WTC11 (cell line): ENCODE measurements around the gene MBOAT2. TPM values are rescaled to one million over a fixed set of nuclear protein-coding genes. Genes with fewer than 3 reads are reported as not detected.

Source experiments
- ATAC-seq: fragments of 200-7000 bp; cut with Tn5 transposase; 2 replicates; pipeline ENCODE4 v1.10.0; 2021; ENCODE audit warnings: mild to moderate bottlenecking, moderate library complexity
- CTCF ChIA-PET: fragments of 300-600 bp; sonication (Branson Sonifier 250); formaldehyde crosslinking; loops from one replicate; lab custom pipeline; 2021; ENCODE audit warnings: antibody characterized with exemption; lab: Charles Lee
- POLR2A ChIA-PET: fragments of 350-600 bp; sonication (Branson Sonifier 250); formaldehyde crosslinking; loops from one replicate; lab custom pipeline; 2021; ENCODE audit warnings: antibody characterized with exemption; lab: Charles Lee
- DNase-seq: peaks from one replicate; pipeline ENCODE4 v3.0.0; 2021; ENCODE audit warnings: low spot score
- H3K27ac Mint-ChIP-seq: 2 replicates; pipeline ENCODE4 v1.8.0; 2021; ENCODE audit warnings: mixed read lengths
- H3K27me3 Mint-ChIP-seq: 2 replicates; pipeline ENCODE4 v1.8.0; 2021; ENCODE audit warnings: low read depth, mild to moderate bottlenecking, moderate library complexity, mixed read lengths
- H3K36me3 Mint-ChIP-seq: 2 replicates; pipeline ENCODE4 v1.8.0; 2021; ENCODE audit warnings: mixed read lengths
- H3K4me1 Mint-ChIP-seq: 2 replicates; pipeline ENCODE4 v1.8.0; 2022; ENCODE audit warnings: mixed read lengths
- H3K4me3 Mint-ChIP-seq: 2 replicates; pipeline ENCODE4 v1.8.0; 2021; ENCODE audit warnings: mild to moderate bottlenecking, moderate library complexity, mixed read lengths
- H3K9me3 Mint-ChIP-seq: 2 replicates; pipeline ENCODE4 v1.8.0; 2021; ENCODE audit warnings: mixed read lengths
- ATF1 ChIP-seq: sonication (generic); formaldehyde crosslinking; IDR thresholded peaks from 2 replicates; pipeline ENCODE4 v1.8.1; 2023; ENCODE audit warnings: mild to moderate bottlenecking, moderate library complexity, missing genetic modification reagents
- ELF4 ChIP-seq: sonication (generic); formaldehyde crosslinking; IDR thresholded peaks from 2 replicates; pipeline ENCODE4 v1.8.1; 2022; ENCODE audit warnings: low read depth, mild to moderate bottlenecking, moderate library complexity, missing genetic modification reagents
- FOXP1 ChIP-seq: sonication (generic); formaldehyde crosslinking; IDR thresholded peaks from 2 replicates; pipeline ENCODE4 v1.8.0; 2022; ENCODE audit warnings: missing genetic modification reagents, mild to moderate bottlenecking, moderate library complexity, borderline replicate concordance
- HMGA2 ChIP-seq: fragments of 250-450 bp; sonication (Bioruptor Pico); IDR thresholded peaks from 2 replicates; pipeline ENCODE4 v1.4.0; 2021; ENCODE audit warnings: mild to moderate bottlenecking, moderate library complexity
- IRF2 ChIP-seq: sonication (generic); formaldehyde crosslinking; IDR thresholded peaks from 2 replicates; pipeline ENCODE4 v1.8.0; 2022; ENCODE audit warnings: low read depth, missing genetic modification reagents, borderline replicate concordance
- KAT7 ChIP-seq: sonication (generic); formaldehyde crosslinking; IDR thresholded peaks from 2 replicates; pipeline ENCODE4 v1.8.1; 2023; ENCODE audit warnings: missing genetic modification reagents, mild to moderate bottlenecking, borderline replicate concordance
- NR1H2 ChIP-seq: sonication (generic); formaldehyde crosslinking; IDR thresholded peaks from 2 replicates; pipeline ENCODE4 v1.9.0; 2021; ENCODE audit warnings: mild to moderate bottlenecking, moderate library complexity, missing genetic modification reagents
- OVOL2 ChIP-seq: fragments of 250-450 bp; sonication (Bioruptor Pico); IDR thresholded peaks from 2 replicates; pipeline ENCODE4 v1.9.0; 2021; ENCODE audit warnings: mild to moderate bottlenecking, borderline replicate concordance
- SOX15 ChIP-seq: fragments of 250-450 bp; sonication (Bioruptor Pico); IDR thresholded peaks from 2 replicates; pipeline ENCODE4 v1.9.0; 2021; ENCODE audit warnings: mild to moderate bottlenecking
- total RNA-seq: library from RNA; stranded (reverse); gene quantifications from 3 replicates; pipeline ENCODE4 v1.2.3, GENCODE V29; 2021
- TF ChIP-seq, protein P1 (sequence below): fragments of 200-600 bp; IDR thresholded peaks from 2 replicates; pipeline ENCODE4 v1.8.0; 2022; ENCODE audit warnings: antibody characterized with exemption
- TF ChIP-seq, protein P2 (sequence below): fragments of 250-450 bp; sonication (Bioruptor Pico); IDR thresholded peaks from 2 replicates; pipeline ENCODE4 v1.9.0; 2021; ENCODE audit warnings: moderate library complexity, mild to moderate bottlenecking, inconsistent platforms, borderline replicate concordance
- TF ChIP-seq, protein P3 (sequence below): sonication (generic); formaldehyde crosslinking; IDR thresholded peaks from 2 replicates; pipeline ENCODE4 v1.8.0; 2023; ENCODE audit warnings: missing genetic modification reagents, mild to moderate bottlenecking, borderline replicate concordance
- TF ChIP-seq, protein P4 (sequence below): sonication (generic); formaldehyde crosslinking; IDR thresholded peaks from 2 replicates; pipeline ENCODE4 v1.8.1; 2023; ENCODE audit warnings: mild to moderate bottlenecking, moderate library complexity, missing genetic modification reagents
- TF ChIP-seq, protein P5 (sequence below): sonication (generic); formaldehyde crosslinking; IDR thresholded peaks from 2 replicates; pipeline ENCODE4 v1.8.1; 2023; ENCODE audit warnings: mild to moderate bottlenecking, missing genetic modification reagents, moderate library complexity

The MBOAT2 gene
- total RNA-seq, 1 experiment from 2014 or later: 24.7 TPM

DNA sequence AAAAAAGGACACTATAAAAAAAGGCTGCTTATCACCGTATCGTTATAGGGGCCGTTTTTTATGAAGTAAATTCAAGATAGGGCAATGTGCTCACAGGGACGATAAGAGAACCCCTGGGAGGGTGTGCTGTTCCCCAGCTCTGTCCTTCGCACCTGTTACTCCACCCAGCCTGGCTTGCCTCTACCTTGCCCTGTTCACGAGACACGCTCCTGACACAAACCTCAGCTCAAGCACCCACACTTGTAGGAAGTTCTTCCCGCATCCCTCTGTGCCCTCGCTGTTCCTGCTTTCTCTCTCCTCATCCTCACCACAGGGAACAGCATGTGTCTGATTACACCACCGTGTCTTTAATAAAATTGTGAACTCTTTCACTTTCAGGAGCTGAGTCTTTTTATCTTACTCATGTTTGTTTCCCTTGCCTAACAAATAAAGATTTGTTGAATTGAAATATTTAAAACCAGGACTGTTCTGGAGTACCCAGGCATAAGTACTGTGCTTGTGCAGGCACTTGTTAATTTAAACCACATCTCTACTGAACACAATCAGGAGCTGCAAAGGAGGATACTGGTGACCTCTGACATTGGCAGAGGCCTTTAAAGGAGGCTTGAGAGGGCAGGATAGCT lies 140.0 kb downstream of the MBOAT2 start:
- Mint-ChIP-seq H3K27ac (no peak overlapping the region), H3K27me3 (no peaks in the 10 kb centered on the region), H3K9me3 (no peaks in the 10 kb centered on the region), H3K4me3 (no peak overlapping the region), H3K36me3 (no peaks in the 10 kb centered on the region), H3K4me1 (no peaks in the 10 kb centered on the region)
- DNase-seq: no peak
- ChIA-PET CTCF (interaction anchor here (0.6 to 1.1 kb wide), 2 partner anchors 19 to 403 kb away, joined by 3 read pairs; no protein-coding TSS in a partner anchor), POLR2A (no interaction called here)
- no peak for TF ChIP-seq OVOL2 (CRISPR knock-in tag)
- TF ChIP-seq, protein P1, sequence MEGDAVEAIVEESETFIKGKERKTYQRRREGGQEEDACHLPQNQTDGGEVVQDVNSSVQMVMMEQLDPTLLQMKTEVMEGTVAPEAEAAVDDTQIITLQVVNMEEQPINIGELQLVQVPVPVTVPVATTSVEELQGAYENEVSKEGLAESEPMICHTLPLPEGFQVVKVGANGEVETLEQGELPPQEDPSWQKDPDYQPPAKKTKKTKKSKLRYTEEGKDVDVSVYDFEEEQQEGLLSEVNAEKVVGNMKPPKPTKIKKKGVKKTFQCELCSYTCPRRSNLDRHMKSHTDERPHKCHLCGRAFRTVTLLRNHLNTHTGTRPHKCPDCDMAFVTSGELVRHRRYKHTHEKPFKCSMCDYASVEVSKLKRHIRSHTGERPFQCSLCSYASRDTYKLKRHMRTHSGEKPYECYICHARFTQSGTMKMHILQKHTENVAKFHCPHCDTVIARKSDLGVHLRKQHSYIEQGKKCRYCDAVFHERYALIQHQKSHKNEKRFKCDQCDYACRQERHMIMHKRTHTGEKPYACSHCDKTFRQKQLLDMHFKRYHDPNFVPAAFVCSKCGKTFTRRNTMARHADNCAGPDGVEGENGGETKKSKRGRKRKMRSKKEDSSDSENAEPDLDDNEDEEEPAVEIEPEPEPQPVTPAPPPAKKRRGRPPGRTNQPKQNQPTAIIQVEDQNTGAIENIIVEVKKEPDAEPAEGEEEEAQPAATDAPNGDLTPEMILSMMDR: no peak
- TF ChIP-seq SOX15 (CRISPR knock-in tag): no peak
- no peak for ATAC-seq

DNA sequence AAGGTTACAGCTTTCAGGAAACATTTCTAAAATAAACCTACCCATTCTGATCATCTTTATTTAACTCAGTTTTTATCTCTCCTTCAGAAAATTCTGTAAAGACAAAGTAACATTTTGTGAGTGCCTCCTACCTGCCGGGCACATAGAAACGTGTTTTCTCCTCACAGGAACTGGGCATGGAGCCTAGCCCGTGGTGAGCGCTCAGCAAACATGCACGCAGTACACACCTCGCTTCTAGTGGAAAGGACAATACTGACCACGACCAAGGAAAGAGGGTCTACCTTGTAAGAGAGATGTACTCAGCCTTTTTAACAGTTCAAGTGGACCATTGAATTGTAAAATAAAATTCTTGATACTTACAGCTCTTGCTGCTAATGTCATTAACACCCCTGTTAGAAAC lies 141.3 kb downstream of the MBOAT2 start:
- POLR2A ChIA-PET: no interaction called here

More for the DNA sequence above, 141.3 kb downstream of the MBOAT2 start:
- Mint-ChIP-seq H3K4me3 (no peak overlapping the region), H3K9me3 (no peaks in the 10 kb centered on the region), H3K4me1 (no peaks in the 10 kb centered on the region), H3K36me3 (no peaks in the 10 kb centered on the region), H3K27ac (no peak overlapping the region), H3K27me3 (no peaks in the 10 kb centered on the region)
- CTCF ChIA-PET: no interaction called here
- ATAC-seq: no peak
- no peak for DNase-seq
- no peak for TF ChIP-seq IRF2 (CRISPR knock-in tag)
- TF ChIP-seq ATF1 (CRISPR knock-in tag): no peak
- TF ChIP-seq, protein P2, sequence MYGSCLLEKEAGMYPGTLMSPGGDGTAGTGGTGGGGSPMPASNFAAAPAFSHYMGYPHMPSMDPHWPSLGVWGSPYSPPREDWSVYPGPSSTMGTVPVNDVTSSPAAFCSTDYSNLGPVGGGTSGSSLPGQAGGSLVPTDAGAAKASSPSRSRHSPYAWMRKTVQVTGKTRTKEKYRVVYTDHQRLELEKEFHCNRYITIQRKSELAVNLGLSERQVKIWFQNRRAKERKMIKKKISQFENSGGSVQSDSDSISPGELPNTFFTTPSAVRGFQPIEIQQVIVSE (CRISPR knock-in tag): no peak
- TF ChIP-seq NR1H2 (CRISPR knock-in tag): no peak
- TF ChIP-seq, protein P3, sequence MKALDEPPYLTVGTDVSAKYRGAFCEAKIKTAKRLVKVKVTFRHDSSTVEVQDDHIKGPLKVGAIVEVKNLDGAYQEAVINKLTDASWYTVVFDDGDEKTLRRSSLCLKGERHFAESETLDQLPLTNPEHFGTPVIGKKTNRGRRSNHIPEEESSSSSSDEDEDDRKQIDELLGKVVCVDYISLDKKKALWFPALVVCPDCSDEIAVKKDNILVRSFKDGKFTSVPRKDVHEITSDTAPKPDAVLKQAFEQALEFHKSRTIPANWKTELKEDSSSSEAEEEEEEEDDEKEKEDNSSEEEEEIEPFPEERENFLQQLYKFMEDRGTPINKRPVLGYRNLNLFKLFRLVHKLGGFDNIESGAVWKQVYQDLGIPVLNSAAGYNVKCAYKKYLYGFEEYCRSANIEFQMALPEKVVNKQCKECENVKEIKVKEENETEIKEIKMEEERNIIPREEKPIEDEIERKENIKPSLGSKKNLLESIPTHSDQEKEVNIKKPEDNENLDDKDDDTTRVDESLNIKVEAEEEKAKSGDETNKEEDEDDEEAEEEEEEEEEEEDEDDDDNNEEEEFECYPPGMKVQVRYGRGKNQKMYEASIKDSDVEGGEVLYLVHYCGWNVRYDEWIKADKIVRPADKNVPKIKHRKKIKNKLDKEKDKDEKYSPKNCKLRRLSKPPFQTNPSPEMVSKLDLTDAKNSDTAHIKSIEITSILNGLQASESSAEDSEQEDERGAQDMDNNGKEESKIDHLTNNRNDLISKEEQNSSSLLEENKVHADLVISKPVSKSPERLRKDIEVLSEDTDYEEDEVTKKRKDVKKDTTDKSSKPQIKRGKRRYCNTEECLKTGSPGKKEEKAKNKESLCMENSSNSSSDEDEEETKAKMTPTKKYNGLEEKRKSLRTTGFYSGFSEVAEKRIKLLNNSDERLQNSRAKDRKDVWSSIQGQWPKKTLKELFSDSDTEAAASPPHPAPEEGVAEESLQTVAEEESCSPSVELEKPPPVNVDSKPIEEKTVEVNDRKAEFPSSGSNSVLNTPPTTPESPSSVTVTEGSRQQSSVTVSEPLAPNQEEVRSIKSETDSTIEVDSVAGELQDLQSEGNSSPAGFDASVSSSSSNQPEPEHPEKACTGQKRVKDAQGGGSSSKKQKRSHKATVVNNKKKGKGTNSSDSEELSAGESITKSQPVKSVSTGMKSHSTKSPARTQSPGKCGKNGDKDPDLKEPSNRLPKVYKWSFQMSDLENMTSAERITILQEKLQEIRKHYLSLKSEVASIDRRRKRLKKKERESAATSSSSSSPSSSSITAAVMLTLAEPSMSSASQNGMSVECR (CRISPR knock-in tag): no peak
- TF ChIP-seq, protein P4, sequence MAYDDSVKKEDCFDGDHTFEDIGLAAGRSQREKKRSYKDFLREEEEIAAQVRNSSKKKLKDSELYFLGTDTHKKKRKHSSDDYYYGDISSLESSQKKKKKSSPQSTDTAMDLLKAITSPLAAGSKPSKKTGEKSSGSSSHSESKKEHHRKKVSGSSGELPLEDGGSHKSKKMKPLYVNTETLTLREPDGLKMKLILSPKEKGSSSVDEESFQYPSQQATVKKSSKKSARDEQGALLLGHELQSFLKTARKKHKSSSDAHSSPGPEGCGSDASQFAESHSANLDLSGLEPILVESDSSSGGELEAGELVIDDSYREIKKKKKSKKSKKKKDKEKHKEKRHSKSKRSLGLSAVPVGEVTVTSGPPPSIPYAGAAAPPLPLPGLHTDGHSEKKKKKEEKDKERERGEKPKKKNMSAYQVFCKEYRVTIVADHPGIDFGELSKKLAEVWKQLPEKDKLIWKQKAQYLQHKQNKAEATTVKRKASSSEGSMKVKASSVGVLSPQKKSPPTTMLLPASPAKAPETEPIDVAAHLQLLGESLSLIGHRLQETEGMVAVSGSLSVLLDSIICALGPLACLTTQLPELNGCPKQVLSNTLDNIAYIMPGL: no peak
- TF ChIP-seq HMGA2 (CRISPR knock-in tag): no peak
- TF ChIP-seq, protein P5, sequence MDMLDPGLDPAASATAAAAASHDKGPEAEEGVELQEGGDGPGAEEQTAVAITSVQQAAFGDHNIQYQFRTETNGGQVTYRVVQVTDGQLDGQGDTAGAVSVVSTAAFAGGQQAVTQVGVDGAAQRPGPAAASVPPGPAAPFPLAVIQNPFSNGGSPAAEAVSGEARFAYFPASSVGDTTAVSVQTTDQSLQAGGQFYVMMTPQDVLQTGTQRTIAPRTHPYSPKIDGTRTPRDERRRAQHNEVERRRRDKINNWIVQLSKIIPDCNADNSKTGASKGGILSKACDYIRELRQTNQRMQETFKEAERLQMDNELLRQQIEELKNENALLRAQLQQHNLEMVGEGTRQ (CRISPR knock-in tag): no peak
- TF ChIP-seq KAT7 (CRISPR knock-in tag): no peak
- no peak for TF ChIP-seq FOXP1 (CRISPR knock-in tag)
- no peak for TF ChIP-seq ELF4 (CRISPR knock-in tag)
- TF ChIP-seq, all 79 proteins: peak for 0
